Measurements from ENCODE around the gene FA2H.
"Not testable (repeated sequence)": the region's sequence is repeated elsewhere in the genome, so short reads cannot be mapped to it uniquely, and the experiment has no call there.

The FA2H gene

DNA sequence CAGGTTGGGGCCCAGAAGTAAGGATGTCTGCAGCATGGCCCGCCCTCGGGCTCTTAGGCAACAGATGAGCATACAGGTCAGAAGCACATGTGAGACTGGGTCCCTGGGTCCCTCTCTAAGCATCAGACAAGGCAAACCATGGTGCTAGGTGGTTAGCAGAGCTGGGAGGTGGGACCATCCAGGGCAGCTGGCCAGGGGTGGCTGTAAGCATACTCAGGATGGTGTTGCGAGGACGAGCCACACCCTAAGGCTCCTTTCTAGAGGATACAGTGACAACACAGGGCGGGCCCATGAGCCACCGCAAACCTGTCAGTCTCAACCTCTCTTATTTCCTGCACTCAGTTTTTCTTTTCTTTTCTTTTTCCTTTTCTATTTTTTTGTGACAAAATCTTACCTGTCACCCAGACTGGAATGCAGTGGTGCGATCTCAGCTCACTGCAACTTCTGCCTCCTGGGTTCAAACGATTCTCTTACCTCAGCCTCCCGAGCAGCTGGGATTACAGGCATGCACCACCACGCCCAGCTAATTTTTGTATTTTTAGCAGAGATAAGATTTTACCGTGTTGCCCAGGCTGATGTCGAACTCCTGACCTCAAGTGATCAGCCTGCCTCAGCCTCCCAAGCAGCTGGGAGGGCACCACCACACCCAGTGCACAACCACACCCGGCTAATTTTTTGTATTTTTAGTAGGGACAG, 3.6 kb downstream of the FA2H start:
- no peak for DNase-seq (ENCODE audit: low read depth)

DNA sequence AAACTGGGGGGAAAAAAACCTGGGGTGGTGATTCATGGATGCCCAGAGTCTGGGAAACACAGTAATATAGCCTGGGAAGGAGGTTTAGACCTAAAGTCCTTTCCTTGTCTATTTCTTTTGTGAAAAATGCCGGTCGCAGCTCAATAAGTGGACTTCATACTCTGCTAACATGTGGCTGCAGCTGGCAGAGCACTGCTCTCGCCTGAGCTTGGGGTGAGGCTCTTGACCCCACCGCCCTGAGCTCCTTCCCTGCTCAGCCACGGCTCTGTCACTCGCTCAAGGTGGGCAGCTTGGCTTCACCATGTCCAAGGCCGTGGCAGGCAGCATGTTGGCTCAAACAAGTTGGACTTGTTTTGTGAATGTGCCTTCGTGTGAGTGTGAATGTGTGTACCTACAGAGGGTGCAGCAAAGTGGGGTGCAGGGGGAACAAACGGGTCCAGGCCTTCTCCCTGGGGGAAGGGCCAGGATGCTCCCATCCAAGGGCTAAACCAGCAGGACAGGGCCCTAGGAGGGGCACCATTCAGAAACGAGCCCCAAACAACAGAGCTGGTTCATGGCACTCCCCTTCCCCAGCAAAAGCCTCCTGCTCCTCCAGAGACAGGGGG, 4.9 kb downstream of the FA2H start:
- no peak for DNase-seq (ENCODE audit: low read depth)

DNA sequence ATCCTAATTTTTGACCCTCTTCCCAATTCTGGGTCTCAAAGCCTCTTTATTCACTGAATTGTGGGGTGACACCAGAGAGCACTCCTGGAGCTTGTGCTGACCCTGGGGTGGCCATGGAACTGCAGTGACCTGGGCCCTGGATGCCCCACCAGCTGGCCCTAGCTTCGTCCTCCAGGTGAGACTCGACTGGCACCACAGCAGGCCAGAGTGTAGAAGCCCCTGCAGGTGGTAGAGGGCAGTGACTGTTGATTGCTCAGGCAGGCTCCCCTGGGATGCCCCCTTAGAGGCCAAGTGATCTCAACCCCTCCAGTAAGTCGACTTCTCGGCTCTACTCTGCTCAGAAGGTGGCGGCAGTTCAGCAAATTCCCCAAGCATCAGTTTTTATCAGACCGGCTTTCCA, 6.4 kb downstream of the FA2H start:
- DNase-seq (ENCODE audit: low read depth) = no peak

DNA sequence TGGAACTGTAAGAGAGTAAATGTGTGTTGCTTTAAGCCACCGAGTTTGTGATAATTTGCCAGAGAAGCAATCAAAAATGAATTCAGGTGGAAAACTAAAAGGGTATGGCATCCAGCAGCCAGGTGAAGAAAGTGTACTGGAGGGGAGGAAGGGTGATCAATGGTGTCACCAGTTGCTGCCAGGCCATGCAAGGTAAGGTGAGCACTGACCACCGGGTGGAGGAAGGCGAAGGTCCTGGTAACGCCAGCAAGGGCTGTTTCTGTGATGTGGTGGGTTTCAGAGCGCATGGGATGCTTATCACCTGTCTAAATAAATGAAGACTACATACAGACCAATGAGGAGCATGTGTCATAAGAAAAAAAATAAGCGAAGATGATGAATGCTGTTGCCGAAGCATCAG, 6.9 kb downstream of the FA2H start:
- DNase-seq (ENCODE audit: low read depth) = no peak

DNA sequence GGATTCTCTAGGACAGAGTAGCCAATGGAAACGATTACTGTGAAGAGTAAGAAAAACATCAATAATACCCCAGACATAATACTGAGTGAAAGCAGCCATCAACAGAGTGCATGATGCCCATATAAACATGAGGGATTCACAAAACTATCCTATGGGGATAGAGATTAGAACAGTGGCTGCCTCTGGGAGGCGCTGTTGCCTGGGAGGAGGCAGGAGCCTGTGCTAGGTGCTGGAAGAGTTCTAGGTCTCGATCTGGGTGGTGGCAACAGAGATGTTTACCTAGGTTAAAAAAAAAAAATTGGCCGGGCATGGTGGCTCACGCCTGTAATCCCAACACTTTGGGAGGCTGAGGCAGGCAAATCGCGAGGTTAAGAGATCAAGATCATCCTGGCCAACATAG, 7.9 kb downstream of the FA2H start:
- no peak for DNase-seq (ENCODE audit: low read depth)

DNA sequence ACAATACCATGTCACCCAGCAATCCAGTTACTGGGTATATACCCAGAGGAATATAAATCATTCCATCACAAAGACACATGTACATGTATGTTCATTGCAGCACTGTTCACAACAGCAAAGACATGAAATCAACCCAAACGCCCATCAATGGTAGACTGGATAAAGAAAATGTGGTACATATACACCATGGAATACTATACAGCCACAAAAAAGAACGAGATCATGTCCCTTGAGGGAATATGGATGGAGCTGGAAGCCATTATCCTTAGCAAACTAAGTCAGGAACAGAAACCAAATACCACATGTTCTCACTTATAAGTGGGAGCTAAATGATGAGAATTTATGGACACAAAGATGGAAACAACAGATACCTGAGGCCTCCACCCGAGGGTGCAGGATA, 10.4 kb downstream of the FA2H start:
- DNase-seq (ENCODE audit: low read depth) = not testable (repeated sequence)

DNA sequence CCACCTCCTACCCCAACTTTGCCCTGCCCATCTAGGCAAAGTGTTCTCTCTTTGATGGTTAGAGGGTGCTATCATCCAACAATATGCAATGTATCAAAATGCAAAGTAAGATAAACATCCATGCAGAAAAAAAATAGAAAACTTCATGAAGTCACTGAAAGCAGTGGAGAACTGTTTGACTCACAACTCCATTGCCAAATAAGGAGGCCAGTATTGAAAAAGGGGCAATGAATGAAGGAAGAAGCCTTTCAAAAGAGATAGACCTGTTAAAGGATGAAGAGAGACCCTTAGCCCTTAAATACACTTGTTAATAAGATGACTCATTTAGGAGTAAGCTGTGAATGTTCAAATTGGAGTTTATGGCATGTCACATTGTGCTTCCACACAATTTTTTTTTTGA, 13.0 kb downstream of the FA2H start:
- no peak for DNase-seq (ENCODE audit: low read depth)

DNA sequence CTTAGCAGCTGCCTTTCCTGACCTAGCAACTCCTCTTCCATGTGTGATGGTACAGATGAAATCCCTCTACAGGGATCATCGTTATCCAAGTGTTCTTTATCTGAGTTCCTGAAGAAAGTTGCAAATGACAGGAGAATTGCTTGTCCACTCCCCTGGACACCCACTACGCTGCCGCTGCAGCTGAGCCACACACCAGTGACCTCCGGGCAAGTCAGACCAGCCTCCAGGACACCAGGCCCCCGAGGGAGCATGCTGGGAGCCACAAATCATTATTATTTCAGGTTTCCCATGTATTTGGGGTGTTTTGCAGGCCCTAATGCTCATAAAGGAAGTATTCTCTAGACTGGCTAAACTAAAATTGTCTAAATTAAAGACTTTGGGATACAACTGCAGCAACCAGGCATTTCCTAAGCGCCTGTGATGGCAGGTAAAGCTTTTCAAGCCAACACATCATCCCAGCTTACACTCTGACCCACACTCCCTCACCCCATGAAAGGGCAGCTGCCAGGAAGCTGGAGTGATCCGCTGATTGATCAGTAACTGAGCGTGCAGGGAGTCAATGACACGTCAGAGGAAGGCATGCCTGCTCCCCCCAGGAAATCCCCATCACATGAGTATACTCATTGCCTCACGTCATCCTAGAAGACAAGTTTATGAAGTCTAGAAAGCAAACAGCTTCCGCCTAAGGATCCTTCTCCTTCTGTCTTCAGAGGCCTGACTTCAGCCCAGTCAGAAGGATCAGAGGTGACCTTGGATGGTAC, 14.4 kb downstream of the FA2H start:
- DNase-seq (ENCODE audit: low read depth) = peak; percentile 77

DNA sequence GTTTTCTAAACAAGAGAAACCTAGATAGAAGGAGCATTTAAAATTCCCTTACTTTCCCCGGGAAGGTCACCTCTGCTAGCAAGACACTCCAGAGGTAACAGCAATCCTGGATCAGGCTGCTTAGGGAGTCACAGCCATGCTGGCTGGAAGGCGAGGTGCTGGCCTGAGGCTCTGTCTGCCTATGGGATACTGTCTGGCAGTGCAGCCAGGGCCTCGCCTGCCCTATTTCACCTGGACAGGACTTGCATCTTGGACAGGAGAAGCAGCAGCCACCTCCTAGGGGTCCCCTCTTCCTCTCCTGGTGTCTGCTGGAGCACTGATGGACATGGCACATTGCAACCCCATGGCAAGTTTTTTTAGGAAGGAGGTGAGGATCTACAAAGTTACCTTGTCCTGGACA, 15.1 kb downstream of the FA2H start:
- no peak for DNase-seq (ENCODE audit: low read depth)

DNA sequence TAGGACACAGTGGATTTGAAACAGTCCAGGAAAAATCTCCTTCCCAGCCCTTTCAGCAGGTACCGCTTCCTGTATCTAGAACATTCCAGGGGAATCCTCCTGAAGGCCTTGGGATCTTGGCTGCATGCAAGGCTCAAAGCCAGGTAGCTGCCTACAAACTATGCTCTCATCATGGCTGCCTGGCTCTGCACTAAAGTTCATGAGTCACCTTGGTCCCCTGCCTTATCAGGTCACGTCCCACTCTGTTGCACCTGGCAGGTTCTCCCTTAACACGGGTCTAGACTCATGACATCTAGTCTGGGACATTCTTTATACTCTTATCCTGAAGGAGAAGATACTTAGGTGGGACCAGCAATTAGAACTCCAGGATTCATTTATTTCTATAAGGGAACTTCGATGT, 15.8 kb downstream of the FA2H start:
- DNase-seq (ENCODE audit: low read depth) = no peak

DNA sequence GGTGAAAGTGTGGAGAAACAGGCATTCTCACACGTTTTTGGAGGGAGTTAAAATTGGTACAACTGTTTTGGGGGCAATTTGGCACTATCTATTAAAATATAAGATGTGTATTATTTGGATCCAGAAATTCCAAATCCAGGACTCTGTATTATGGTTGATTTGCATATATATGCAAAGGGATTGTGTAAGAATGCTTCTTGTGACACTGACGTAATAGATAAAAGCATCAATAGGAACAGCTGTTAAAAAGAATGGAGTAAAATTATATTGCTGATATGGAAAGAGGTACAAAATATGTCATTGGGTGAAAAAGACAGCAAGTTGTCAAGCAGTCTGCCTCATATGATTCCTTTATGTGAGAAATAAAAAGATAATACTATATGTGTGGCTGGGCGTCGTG, 17.3 kb downstream of the FA2H start:
- no peak for DNase-seq (ENCODE audit: low read depth)

DNA sequence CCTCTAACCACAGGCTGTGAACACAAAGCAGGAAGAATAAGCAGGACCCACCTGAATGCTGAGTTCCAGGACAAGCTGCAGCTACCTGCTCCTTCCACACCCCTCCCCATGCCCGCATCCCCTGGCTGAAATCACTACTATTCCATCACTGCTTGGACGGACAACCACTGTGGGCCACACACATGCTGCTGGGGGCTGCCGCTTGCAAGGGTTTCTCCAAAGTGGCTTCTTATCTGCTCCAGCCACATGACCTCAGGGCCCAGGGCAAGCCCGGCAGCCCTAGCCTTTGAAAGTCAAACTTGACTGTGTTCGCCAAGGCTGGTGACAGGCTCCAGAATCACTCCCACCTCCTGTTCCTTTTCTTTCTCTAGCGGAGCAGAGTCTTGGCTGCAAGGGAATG, 18.4 kb downstream of the FA2H start:
- no peak for DNase-seq (ENCODE audit: low read depth)

DNA sequence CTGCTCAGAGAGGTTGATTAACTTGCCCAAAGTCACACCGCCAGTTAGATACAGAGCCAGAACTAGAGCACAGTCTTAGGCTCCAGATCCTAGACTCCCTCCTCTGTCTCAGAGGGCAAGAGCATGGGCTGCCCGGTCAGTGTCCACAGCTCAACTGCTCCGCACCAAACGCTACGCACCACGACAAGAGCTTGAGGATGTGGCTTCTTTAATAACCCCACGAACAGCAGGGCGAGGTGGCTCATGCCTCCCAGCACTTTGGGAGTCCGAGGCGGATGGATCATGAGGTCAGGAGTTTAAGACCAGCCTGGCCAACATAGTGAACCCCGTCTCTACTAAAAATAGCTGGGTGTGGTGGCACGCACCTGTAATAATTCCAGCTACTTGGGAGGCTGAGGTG, 21.4 kb downstream of the FA2H start:
- no peak for DNase-seq (ENCODE audit: low read depth)

DNA sequence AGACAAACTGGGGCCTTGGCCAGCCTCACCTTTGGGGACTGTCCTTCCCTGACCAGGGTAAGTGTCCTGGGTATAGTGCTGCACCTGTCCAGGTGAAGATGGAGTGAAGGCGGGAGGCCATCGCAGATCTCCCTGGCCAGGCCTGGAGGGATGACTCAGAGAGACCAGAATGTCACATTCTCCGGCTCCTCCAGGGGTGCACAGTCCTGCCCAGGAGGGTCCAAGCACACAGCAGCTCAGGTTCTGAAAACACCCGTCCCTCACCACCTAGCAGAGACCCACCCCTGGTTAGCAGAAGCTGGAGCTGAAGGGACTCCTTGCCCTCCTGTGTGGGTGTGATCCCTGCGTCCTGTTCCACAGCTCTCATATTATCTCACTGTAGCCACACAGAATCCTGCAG, 21.9 kb downstream of the FA2H start:
- no peak for DNase-seq (ENCODE audit: low read depth)

DNA sequence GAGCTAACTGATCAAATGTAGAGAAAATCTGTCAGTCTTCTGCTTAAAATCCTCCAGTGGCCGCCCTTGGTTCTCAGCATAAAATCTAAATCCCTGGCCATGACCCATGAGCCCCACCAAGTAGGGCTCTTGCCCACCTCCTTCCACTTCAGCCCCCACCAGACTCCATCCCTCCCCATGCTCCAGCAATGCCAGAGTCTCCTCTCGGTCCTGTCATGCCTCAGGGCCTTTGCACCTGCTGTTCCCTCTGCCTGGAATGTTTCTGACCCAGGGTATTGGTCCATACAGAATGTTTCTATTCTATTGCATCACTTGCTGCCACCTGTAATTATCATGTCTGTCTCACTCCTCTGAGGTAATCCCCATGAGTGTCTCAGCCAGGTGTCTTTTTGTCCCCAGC, 22.4 kb downstream of the FA2H start:
- no peak for DNase-seq (ENCODE audit: low read depth)

DNA sequence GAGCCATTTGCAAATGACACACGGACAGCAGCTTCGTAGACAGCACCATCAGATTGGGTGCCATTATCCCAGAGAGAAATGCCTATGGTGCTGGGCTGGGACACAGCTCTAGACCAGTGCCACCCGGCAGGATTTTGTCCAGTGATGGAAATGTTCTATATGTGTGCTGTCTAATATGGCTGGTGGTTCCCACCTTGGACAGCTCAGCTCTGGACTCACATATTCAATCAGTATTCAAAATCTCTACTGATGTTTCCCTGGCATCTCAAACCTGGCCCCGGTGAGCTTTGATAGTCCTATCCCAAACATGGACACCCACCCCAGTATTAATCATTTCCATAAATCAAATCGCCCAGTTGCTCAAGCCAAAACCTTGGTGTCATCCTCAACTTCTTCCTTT, 23.0 kb downstream of the FA2H start:
- DNase-seq (ENCODE audit: low read depth) = no peak

DNA sequence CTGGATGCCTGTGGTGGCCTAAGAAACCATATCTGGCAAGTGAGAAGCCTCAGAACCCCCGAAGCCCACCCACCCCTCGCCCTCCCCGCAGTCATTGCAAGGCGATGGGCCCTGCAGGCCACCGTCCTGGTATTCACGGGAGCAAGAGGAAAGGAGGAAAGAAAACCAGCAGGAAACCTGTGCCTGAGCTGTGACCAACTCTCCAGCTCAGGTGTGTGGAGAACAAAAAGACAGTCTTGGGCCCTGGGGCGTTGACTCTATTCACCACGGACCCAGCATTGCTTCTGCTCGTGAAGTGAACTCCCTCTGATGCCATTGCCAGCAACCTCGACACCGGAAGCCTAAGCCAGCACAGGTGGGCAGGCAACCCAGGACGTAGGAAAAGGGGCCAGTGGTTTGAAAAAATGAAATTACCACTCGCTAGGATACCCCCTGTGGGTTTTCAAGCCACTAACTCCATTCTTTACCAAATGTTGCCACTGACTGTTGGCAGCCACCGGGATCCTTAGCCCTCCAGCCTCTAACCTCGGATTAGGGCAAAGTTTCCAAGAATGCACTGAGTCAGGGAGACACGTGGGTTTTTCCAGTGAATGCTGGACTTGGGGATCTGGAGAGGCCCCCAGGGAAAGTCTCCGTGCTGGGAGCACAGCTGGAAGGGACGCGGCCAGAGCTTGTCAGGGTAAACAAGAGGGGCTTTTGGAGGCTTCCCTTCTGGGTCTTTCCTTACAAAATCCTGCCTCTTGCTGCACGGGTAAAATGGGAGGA, 25.1 kb downstream of the FA2H start:
- no peak for DNase-seq (ENCODE audit: low read depth)

DNA sequence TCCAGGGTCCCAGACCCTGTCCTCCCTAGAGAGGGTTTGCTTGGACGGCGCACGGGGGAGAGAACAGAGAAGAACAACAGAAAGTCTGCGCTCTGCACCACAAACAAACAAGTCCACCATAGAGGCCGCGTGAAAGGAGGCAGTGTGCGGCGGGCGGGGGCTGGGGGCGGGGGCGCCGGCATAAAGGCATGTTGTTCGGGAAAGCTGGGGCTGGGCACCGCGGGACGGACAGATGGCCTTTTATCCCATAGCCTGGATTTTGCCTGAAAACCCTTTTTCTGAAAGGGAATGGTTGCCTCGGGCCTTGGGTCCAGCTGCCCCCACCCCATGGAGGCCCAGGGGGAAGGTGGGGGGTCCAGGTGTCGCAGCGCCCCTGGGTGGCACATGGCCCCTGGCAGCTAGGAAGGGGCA, 26.0 kb downstream of the FA2H start:
- no peak for DNase-seq (ENCODE audit: low read depth)

DNA sequence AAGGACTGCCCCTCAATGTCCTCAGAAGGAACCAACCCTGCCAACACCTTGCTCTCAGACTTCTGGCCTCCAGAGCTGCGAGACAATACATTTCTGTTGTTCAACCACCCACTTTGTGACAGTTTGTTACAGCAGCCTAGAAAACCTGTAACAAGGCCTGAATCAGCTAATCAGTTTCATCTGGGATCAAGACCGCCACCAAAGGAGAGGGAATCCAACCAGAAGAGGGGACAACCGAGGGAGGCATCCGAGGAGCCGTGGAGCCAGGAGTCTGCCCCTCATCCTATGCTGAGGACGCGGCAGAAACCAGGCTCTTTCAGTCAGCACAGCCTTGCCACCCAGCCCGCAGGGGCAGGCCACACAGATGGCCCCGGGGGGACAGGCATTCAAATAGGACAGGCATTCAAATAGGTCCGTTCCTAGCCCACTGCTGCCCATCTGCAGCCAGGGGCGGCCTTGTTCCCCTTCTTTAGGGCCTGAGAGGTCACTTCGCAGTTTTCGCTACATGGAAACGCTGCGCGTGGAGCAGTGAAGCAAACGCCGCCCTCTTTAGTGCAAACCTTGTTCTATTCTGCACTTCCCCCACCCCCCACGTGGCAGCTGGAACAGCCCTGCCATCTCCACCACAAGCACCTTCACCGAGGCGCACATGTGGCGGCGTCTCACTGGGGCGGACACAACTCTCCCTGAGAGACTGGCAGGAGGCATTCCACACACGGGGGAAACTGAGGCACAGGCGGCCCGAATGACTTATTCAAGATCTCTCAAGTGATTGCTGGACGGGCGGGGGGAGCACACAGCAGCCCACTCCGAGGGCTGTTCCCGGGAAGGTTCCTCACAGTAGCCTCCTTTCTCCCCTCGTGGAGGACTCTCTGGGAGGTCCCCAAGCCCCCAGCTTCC, 26.7 kb downstream of the FA2H start:
- no peak for DNase-seq (ENCODE audit: low read depth)

DNA sequence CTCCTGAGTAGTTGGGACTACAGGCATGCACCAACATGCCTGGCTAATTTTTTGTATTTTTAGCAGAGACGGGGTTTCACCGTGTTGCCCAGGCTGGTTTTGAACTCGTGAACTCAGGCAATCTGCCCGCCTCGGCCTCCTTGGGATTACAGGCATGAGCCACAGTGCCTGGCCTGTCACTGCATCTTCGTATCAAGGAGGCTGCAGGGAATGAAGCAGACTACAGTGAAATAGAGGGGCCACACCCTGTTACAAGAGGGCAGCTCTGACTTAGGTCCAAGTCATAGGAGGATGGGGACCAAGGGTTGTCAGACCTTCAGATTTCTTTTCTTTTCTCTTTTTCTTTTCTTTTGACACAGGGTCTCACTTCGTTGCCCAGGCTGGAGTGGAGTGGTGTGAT, 28.7 kb downstream of the FA2H start:
- DNase-seq (ENCODE audit: low read depth) = no peak

DNA sequence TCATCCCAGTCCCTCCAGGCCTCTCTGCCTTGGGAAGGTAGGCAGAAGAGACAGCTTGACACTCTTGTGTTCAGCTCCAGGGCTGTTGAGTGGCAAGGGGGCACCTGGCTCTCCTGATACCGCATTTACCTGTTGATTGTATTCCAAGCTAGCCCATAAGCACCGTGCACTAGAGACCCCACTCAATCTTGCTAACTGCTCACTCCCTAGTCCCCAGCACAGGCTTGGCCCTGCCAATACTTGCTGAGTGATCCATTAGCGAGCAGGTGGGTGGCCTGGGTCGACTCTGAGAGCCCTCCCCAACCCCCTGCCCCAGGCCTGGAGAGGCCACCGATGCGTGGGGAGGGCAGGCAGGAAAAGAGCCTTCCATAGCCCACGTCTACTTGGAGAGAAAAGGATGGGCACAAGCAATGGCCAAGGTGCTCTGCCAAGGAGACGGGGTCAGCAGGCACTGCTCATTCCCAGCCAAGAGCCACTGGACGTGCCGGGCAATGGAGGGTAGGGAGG, 29.5 kb downstream of the FA2H start:
- DNase-seq (ENCODE audit: low read depth) = no peak

DNA sequence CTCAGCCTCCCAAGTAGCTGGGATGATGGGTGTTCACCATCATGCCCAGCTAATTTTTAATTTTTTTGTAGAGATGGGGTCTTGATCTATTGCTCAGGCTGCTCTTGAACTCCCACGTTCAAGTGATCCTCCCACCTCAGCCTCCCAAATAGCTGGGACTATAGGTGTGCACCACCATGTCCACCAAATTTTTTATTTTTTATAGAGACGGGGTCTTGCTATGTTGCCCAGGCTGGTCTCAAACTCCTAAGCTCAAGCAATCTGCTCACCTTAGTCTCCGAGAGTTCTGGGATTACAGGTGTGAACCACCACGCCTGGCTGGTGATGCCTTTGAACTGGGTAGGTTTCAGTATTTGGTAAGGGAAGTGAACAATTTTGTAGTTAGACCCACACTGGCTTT, 30.1 kb downstream of the FA2H start:
- DNase-seq (ENCODE audit: low read depth) = no peak

All from iris pigment epithelial cell (primary cell).